ENCODE measurements around the gene PTPRA.
"Not testable (repeated sequence)": the region's sequence is repeated elsewhere in the genome, so short reads cannot be mapped to it uniquely, and the experiment has no call there.

Gene PTPRA

GRCh38 chr20:3068986-3069900 lies 196.0 kb downstream of the PTPRA start:
- in situ Hi-C loops (cut with MboI; ENCODE audit: low sequenced_read_pairs) = no loop called here
- Histone ChIP-seq H3K36me3 (replicated peaks) (no peaks in the 10 kb centered on the region), H3K4me3 (no peak overlapping the region), H3K9me3 (no peaks in the 10 kb centered on the region), H3K4me1 (peaks cover 2% of the 10 kb centered on the region; the same call in 1 of the 2 replicates), H3K27me3 (ENCODE audit: low read depth) (no peaks in the 10 kb centered on the region)
- no peak for DNase-seq (ENCODE audit: low spot score in 2 of 2)

- no peaks in the 10 kb centered on the region for H3K36me3 ChIP-seq (replicated peaks)
- no peak overlapping the region for H3K4me3 ChIP-seq
- no peak for DNase-seq (ENCODE audit: low spot score in 2 of 2)
- no peaks in the 10 kb centered on the region for H3K27me3 ChIP-seq (ENCODE audit: low read depth)
- in situ Hi-C loops (cut with MboI; ENCODE audit: low sequenced_read_pairs) = no loop called here
- no peaks in the 10 kb centered on the region for H3K9me3 ChIP-seq
- H3K4me1 ChIP-seq = peaks cover 2% of the 10 kb centered on the region; the same call in 1 of the 2 replicates
Measured at GRCh38 chr20:3070725-3071124, 197.4 kb downstream of the PTPRA start.

GRCh38 chr20:3071266-3071609 lies 198.0 kb downstream of the PTPRA start:
- peaks cover 2% of the 10 kb centered on the region; the same call in 1 of the 2 replicates for H3K4me1 ChIP-seq
- no peaks in the 10 kb centered on the region for H3K27me3 ChIP-seq (ENCODE audit: low read depth)
- DNase-seq (ENCODE audit: low spot score in 2 of 2) = no peak
- no peaks in the 10 kb centered on the region for H3K9me3 ChIP-seq
- H3K36me3 ChIP-seq (replicated peaks) = no peaks in the 10 kb centered on the region
- in situ Hi-C loops (cut with MboI; ENCODE audit: low sequenced_read_pairs) = no loop called here
- peak overlapping the region; percentile 37 for H3K4me3 ChIP-seq

- Histone ChIP-seq H3K9me3 (no peaks in the 10 kb centered on the region), H3K27me3 (ENCODE audit: low read depth) (no peaks in the 10 kb centered on the region), H3K36me3 (replicated peaks) (no peaks in the 10 kb centered on the region), H3K4me3 (peak within 1 kb of the TSS; percentile 37), H3K4me1 (peaks cover 2% of the 10 kb centered on the region; the same call in 1 of the 2 replicates)
- in situ Hi-C loops (cut with MboI; ENCODE audit: low sequenced_read_pairs) = no loop called here
- DNase-seq (ENCODE audit: low spot score in 2 of 2) = peak; percentile 30 to 76
Measured at GRCh38 chr20:3071610-3072529, 198.6 kb downstream of the PTPRA start, which contains the start of gene OXT. TSS of gene OXT (plus strand) at chr20:3071620. CDS start at chr20:3071656, 36 bp downstream.

- peaks cover 2% of the 10 kb centered on the region; the same call in 1 of the 2 replicates for H3K4me1 ChIP-seq
- in situ Hi-C loops (cut with MboI; ENCODE audit: low sequenced_read_pairs) = no loop called here
- H3K27me3 ChIP-seq (ENCODE audit: low read depth) = no peaks in the 10 kb centered on the region
- H3K4me3 ChIP-seq = peak overlapping the region; percentile 37; the same call in 1 of the 2 replicates
- no peaks in the 10 kb centered on the region for H3K9me3 ChIP-seq
- H3K36me3 ChIP-seq (replicated peaks) = no peaks in the 10 kb centered on the region
- no peak for DNase-seq (ENCODE audit: low spot score in 2 of 2)
Measured at GRCh38 chr20:3072530-3073250, 199.4 kb downstream of the PTPRA start.

GRCh38 chr20:3073251-3073643 lies 200.0 kb downstream of the PTPRA start:
- DNase-seq (ENCODE audit: low spot score in 2 of 2); H3K4me3 ChIP-seq; H3K36me3 ChIP-seq (replicated peaks); in situ Hi-C loops (cut with MboI; ENCODE audit: low sequenced_read_pairs); H3K9me3 ChIP-seq; H3K4me1 ChIP-seq; H3K27me3 ChIP-seq (ENCODE audit: low read depth): not testable (repeated sequence)

GRCh38 chr20:3074812-3075211 lies 201.5 kb downstream of the PTPRA start:
- in situ Hi-C loops (cut with MboI; ENCODE audit: low sequenced_read_pairs) = no loop called here
- H3K4me1 ChIP-seq = peaks cover 2% of the 10 kb centered on the region; the same call in 1 of the 2 replicates
- no peaks in the 10 kb centered on the region for H3K9me3 ChIP-seq
- H3K36me3 ChIP-seq (replicated peaks) = no peaks in the 10 kb centered on the region
- 0 out of 2 replicates have a peak, but pooled peaks cover 3% of the 10 kb centered on the region for H3K27me3 ChIP-seq (ENCODE audit: low read depth)
- DNase-seq (ENCODE audit: low spot score in 2 of 2) = no peak
- no peak overlapping the region for H3K4me3 ChIP-seq

- H3K27me3 ChIP-seq (ENCODE audit: low read depth); DNase-seq (ENCODE audit: low spot score in 2 of 2); H3K36me3 ChIP-seq (replicated peaks); H3K4me1 ChIP-seq; in situ Hi-C loops (cut with MboI; ENCODE audit: low sequenced_read_pairs); H3K9me3 ChIP-seq; H3K4me3 ChIP-seq: not testable (repeated sequence)
Measured at GRCh38 chr20:3075315-3075714, 202.0 kb downstream of the PTPRA start.

- in situ Hi-C loops (cut with MboI; ENCODE audit: low sequenced_read_pairs) = no loop called here
- H3K4me3 ChIP-seq = no peak overlapping the region
- no peak for DNase-seq (ENCODE audit: low spot score in 2 of 2)
Measured at GRCh38 chr20:3077618-3078134, 204.4 kb downstream of the PTPRA start.

GRCh38 chr20:3080939-3081388 lies 207.7 kb downstream of the PTPRA start:
- no peaks in the 10 kb centered on the region for H3K9me3 ChIP-seq
- no peaks in the 10 kb centered on the region for H3K36me3 ChIP-seq (replicated peaks)
- no peak for DNase-seq (ENCODE audit: low spot score in 2 of 2)
- peaks cover 3% of the 10 kb centered on the region; the same call in 1 of the 2 replicates for H3K27me3 ChIP-seq (ENCODE audit: low read depth)
- no peaks in the 10 kb centered on the region for H3K4me1 ChIP-seq
- no peak overlapping the region for H3K4me3 ChIP-seq
- in situ Hi-C loops (cut with MboI; ENCODE audit: low sequenced_read_pairs) = no loop called here

More at GRCh38 chr20:3077618-3078134, 204.4 kb downstream of the PTPRA start:
- no peaks in the 10 kb centered on the region for H3K36me3 ChIP-seq (replicated peaks)
- no peaks in the 10 kb centered on the region for H3K4me1 ChIP-seq
- H3K27me3 ChIP-seq (ENCODE audit: low read depth) = 0 out of 2 replicates have a peak, but pooled peaks cover 3% of the 10 kb centered on the region
- H3K9me3 ChIP-seq = no peaks in the 10 kb centered on the region

- Histone ChIP-seq H3K27me3 (ENCODE audit: low read depth) (peaks cover 3% of the 10 kb centered on the region; the same call in 1 of the 2 replicates), H3K9me3 (no peaks in the 10 kb centered on the region), H3K4me1 (no peaks in the 10 kb centered on the region), H3K4me3 (no peak overlapping the region), H3K36me3 (replicated peaks) (no peaks in the 10 kb centered on the region)
- in situ Hi-C loops (cut with MboI; ENCODE audit: low sequenced_read_pairs) = no loop called here
- no peak for DNase-seq (ENCODE audit: low spot score in 2 of 2)
Measured at GRCh38 chr20:3081641-3082040, 208.4 kb downstream of the PTPRA start.

- Histone ChIP-seq H3K4me1 (no peaks in the 10 kb centered on the region), H3K4me3 (no peak overlapping the region), H3K36me3 (replicated peaks) (no peaks in the 10 kb centered on the region), H3K9me3 (no peaks in the 10 kb centered on the region), H3K27me3 (ENCODE audit: low read depth) (peaks cover 3% of the 10 kb centered on the region; the same call in 1 of the 2 replicates)
- in situ Hi-C loops (cut with MboI; ENCODE audit: low sequenced_read_pairs) = no loop called here
- DNase-seq (ENCODE audit: low spot score in 2 of 2) = no peak
Measured at GRCh38 chr20:3082306-3082951, 209.1 kb downstream of the PTPRA start.
